ENCODE measurements around the gene BATF.

- TF ChIP-seq POLR2A (IDR thresholded peaks at IDR 0.05) = no peak
- peak in 1 of 5 experiments; percentile 10 for TF ChIP-seq CTCF (IDR thresholded peaks at IDR 0.05 in 4 of 5, conservative IDR thresholded peaks at IDR 0.05 in 1 of 5)
Observed at GRCh38 chr14:75591331-75591946, 69.2 kb downstream of the BATF start.

All from gastrocnemius medialis (tissue), 4 donors.